Thoracic aorta (tissue), 2 donors: ENCODE data around the gene TMEM272. TPM values are rescaled to one million over a fixed set of nuclear protein-coding genes. Genes with fewer than 3 reads are reported as not detected.

Experiments
- ATAC-seq: fragments of 150-250 bp; one replicate; pipeline ENCODE4 v1.8.0; 2017; ENCODE audit warnings: low read depth; ENCODE audit not compliant: insufficient number of reproducible peaks, low FRiP score
- DNase-seq: peaks from one replicate; pipeline ENCODE4 v3.0.0-alpha.2; 2020; ENCODE audit warnings: low spot score
- H3K27ac ChIP-seq, 2 donors: fragments of 200-600 bp; sonication (generic); 1 replicate in 1 of 2; 2 replicates in 1 of 2; pipeline ENCODE4 v1.5.1; 2016; ENCODE audit warnings: mild to moderate bottlenecking in 2 of 2, moderate library complexity in 2 of 2
- H3K27me3 ChIP-seq: fragments of 200-600 bp; sonication (generic); replicated peaks from 2 replicates; pipeline ENCODE4 v1.6.0; 2016; ENCODE audit warnings: mild to moderate bottlenecking; ENCODE audit not compliant: insufficient read depth
- H3K36me3 ChIP-seq: fragments of 200-600 bp; sonication (generic); one replicate; pipeline ENCODE4 v1.5.1; 2016
- H3K4me1 ChIP-seq, 2 donors: fragments of 200-600 bp; sonication (generic); 1 replicate in 1 of 2; 2 replicates in 1 of 2; pipeline versions ENCODE4 v1.5.1 to v1.6.0; 2016; ENCODE audit warnings: low read depth in 2 of 2, mild to moderate bottlenecking in 1 of 2; ENCODE audit not compliant: control insufficient read depth in 1 of 2
- H3K4me3 ChIP-seq: fragments of 200-600 bp; sonication (generic); 2 replicates; pipeline ENCODE4 v1.5.1; 2016; ENCODE audit warnings: mild to moderate bottlenecking
- H3K9me3 ChIP-seq: fragments of 200-600 bp; sonication (generic); 2 replicates; pipeline ENCODE4 v1.5.1; 2016
- CTCF ChIP-seq: fragments of 200-600 bp; sonication (generic); IDR thresholded peaks from one replicate; pipeline ENCODE4 v1.5.1; 2019; ENCODE audit warnings: antibody characterized with exemption
- total RNA-seq, 2 donors: library from RNA; depleted of rRNA; stranded (reverse); fragments of >200 nt; gene quantifications; one replicate each; pipeline versions ENCODE4 v1.1.0 to v1.2.3, GENCODE V29; 2016

The TMEM272 gene
- total RNA-seq, 2 donors from 2014 or later: not detected

GRCh38 chr13:51797664-51798488, 47.1 kb downstream of the TMEM272 start:
- DNase-seq: no peak
- peak; percentile 16 for TF ChIP-seq CTCF
- Histone ChIP-seq H3K36me3 (no peaks in the 10 kb centered on the region), H3K4me3 (no peak overlapping the region), H3K9me3 (no peaks in the 10 kb centered on the region), H3K27me3 (no peaks in the 10 kb centered on the region), H3K27ac (no peak overlapping the region), H3K4me1 (peaks cover 17 to 39% of the 10 kb centered on the region in 2 donors)
- ATAC-seq: no peak

GRCh38 chr13:51796546-51796945, 48.4 kb downstream of the TMEM272 start:
- Histone ChIP-seq H3K4me1 (peaks cover 9 to 26% of the 10 kb centered on the region in 2 donors), H3K9me3 (no peaks in the 10 kb centered on the region), H3K36me3 (no peaks in the 10 kb centered on the region), H3K27me3 (no peaks in the 10 kb centered on the region), H3K27ac (no peak overlapping the region), H3K4me3 (no peak overlapping the region)
- ATAC-seq: no peak
- no peak for TF ChIP-seq CTCF
- no peak for DNase-seq

- Histone ChIP-seq H3K4me3 (no peak overlapping the region), H3K27ac (no peak overlapping the region), H3K36me3 (no peaks in the 10 kb centered on the region), H3K27me3 (no peaks in the 10 kb centered on the region), H3K9me3 (no peaks in the 10 kb centered on the region), H3K4me1 (peaks cover 0 to 15% of the 10 kb centered on the region in 2 donors)
- DNase-seq: no peak
- no peak for ATAC-seq
- TF ChIP-seq CTCF: no peak
These were observed 49.6 kb downstream of the TMEM272 start for GRCh38 chr13:51795419-51795818.

GRCh38 chr13:51794964-51795363, 50.0 kb downstream of the TMEM272 start:
- Histone ChIP-seq H3K4me3 (no peak overlapping the region), H3K27ac (no peak overlapping the region), H3K4me1 (peaks cover 0 to 11% of the 10 kb centered on the region in 2 donors), H3K27me3 (no peaks in the 10 kb centered on the region), H3K9me3 (no peaks in the 10 kb centered on the region), H3K36me3 (no peaks in the 10 kb centered on the region)
- DNase-seq (no peak), ATAC-seq (no peak)
- TF ChIP-seq CTCF: no peak

GRCh38 chr13:51793570-51794271, 51.3 kb downstream of the TMEM272 start:
- Histone ChIP-seq H3K4me3 (no peak overlapping the region), H3K9me3 (no peaks in the 10 kb centered on the region), H3K36me3 (no peaks in the 10 kb centered on the region), H3K27ac (peak overlapping the region in 1 of 2 donors; percentile 38), H3K4me1 (peaks cover 0 to 18% of the 10 kb centered on the region in 2 donors), H3K27me3 (no peaks in the 10 kb centered on the region)
- ATAC-seq: no peak
- TF ChIP-seq CTCF: no peak
- DNase-seq: no peak
